PC-9 (cell line): ENCODE results near the gene HAO2.

Experiments
- EZH2 ChIP-seq: fragments of 200-600 bp; sonication (generic); IDR thresholded peaks from 2 replicates; pipeline ENCODE4 v1.8.0; 2017; ENCODE audit warnings: antibody characterized with exemption, low read depth
- TF ChIP-seq, protein P1 (sequence below): fragments of 200-600 bp; sonication (generic); conservative IDR thresholded peaks from 2 replicates; pipeline ENCODE4 v1.6.1; 2017; ENCODE audit warnings: mixed run types, antibody characterized with exemption, mild to moderate bottlenecking, moderate library complexity

DNA sequence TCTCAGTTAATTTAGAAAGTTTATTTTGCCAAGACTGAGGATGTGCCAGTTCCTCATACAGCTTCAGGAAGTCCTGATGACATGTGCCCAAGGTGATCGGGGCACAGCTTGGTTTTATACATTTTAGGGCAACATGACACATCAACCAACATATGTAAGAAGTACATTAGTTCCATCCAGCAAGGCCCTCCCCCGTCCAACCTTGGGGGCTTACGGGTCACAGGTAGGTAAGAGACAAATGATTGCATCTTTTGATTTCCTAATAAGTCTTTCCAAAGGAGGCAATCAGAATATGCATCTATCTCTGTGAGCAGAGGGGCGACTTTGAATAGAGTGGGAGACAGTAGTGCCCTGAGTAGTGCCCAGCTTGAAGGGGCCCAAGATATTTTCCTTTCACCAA, 19.6 kb upstream of the HAO2 start:
- TF ChIP-seq, protein P1, sequence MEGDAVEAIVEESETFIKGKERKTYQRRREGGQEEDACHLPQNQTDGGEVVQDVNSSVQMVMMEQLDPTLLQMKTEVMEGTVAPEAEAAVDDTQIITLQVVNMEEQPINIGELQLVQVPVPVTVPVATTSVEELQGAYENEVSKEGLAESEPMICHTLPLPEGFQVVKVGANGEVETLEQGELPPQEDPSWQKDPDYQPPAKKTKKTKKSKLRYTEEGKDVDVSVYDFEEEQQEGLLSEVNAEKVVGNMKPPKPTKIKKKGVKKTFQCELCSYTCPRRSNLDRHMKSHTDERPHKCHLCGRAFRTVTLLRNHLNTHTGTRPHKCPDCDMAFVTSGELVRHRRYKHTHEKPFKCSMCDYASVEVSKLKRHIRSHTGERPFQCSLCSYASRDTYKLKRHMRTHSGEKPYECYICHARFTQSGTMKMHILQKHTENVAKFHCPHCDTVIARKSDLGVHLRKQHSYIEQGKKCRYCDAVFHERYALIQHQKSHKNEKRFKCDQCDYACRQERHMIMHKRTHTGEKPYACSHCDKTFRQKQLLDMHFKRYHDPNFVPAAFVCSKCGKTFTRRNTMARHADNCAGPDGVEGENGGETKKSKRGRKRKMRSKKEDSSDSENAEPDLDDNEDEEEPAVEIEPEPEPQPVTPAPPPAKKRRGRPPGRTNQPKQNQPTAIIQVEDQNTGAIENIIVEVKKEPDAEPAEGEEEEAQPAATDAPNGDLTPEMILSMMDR: no peak
- no peak for TF ChIP-seq EZH2
